GM19240 (cell line): ENCODE data around the gene FPR3.
"Not testable (repeated sequence)": the region's sequence is repeated elsewhere in the genome, so short reads cannot be mapped to it uniquely, and the experiment has no call there.

Experiments
- DNase-seq: peaks from one replicate; pipeline ENCODE4 v3.0.0; 2011; ENCODE audit warnings: low spot score; ENCODE audit not compliant: insufficient read length

Gene FPR3

GRCh38 chr19:51794885-51795490 lies at the start of gene FPR3:
Gene FPR3, plus strand, starts transcription at chr19:51795157. Its CDS starts 28,592 bp downstream, at chr19:51823749.
- DNase-seq = no peak

GRCh38 chr19:51746731-51747130 lies 48.2 kb upstream of the FPR3 start:
- no peak for DNase-seq

GRCh38 chr19:51749979-51750378 lies 45.0 kb upstream of the FPR3 start:
- no peak for DNase-seq

- DNase-seq = no peak
Measured at GRCh38 chr19:51750400-51751094, 44.4 kb upstream of the FPR3 start.

GRCh38 chr19:51751655-51752054 lies 43.3 kb upstream of the FPR3 start, which contains the start of gene FPR1:
Gene FPR1, minus strand, starts transcription at chr19:51751878. Its CDS starts 4,884 bp downstream, at chr19:51746994.
- DNase-seq = no peak

GRCh38 chr19:51754109-51754508 lies 40.8 kb upstream of the FPR3 start:
- no peak for DNase-seq

GRCh38 chr19:51754770-51755169 lies 40.2 kb upstream of the FPR3 start:
- no peak for DNase-seq

GRCh38 chr19:51755571-51755970 lies 39.4 kb upstream of the FPR3 start:
- no peak for DNase-seq

GRCh38 chr19:51760697-51761356 lies 34.1 kb upstream of the FPR3 start, which contains the start of gene FPR2:
Gene FPR2, plus strand, starts transcription at chr19:51761180. Its CDS starts 7,479 bp downstream, at chr19:51768659.
- no peak for DNase-seq

- DNase-seq = no peak
Measured at GRCh38 chr19:51761696-51762095, 33.3 kb upstream of the FPR3 start.

- no peak for DNase-seq
Measured at GRCh38 chr19:51765086-51765485, 29.9 kb upstream of the FPR3 start.

GRCh38 chr19:51766461-51766860 lies 28.5 kb upstream of the FPR3 start:
- DNase-seq = no peak

GRCh38 chr19:51771376-51772130 lies 23.4 kb upstream of the FPR3 start:
- no peak for DNase-seq

- DNase-seq = no peak
Measured at GRCh38 chr19:51772977-51773376, 22.0 kb upstream of the FPR3 start.

- not testable (repeated sequence) for DNase-seq
Measured at GRCh38 chr19:51776561-51776960, 18.4 kb upstream of the FPR3 start.

- peak; percentile 8 for DNase-seq
Measured at GRCh38 chr19:51777570-51778462, 17.1 kb upstream of the FPR3 start.

- DNase-seq = no peak
Measured at GRCh38 chr19:51779181-51779580, 15.8 kb upstream of the FPR3 start.

- DNase-seq = no peak
Measured at GRCh38 chr19:51779703-51780102, 15.3 kb upstream of the FPR3 start.

- DNase-seq = no peak
Measured at GRCh38 chr19:51780270-51780669, 14.7 kb upstream of the FPR3 start.

- DNase-seq = no peak
Measured at GRCh38 chr19:51781999-51782398, 13.0 kb upstream of the FPR3 start.

GRCh38 chr19:51783372-51783771 lies 11.6 kb upstream of the FPR3 start:
- DNase-seq = no peak
